DMS153 treated with DMSO at 0.1 percent for 48 hours (cell line): ENCODE measurements around the gene PPFIBP1.
A peak's percentile ranks its signal among the peaks of the same experiment; 100 is the strongest.

Source experiments
- DNase-seq: peaks from one replicate; lab custom pipeline; 2025; ENCODE audit not compliant: unreplicated experiment; lab: John Stamatoyannopoulos, UW

The PPFIBP1 gene

GRCh38 chr12:27523642-27524493 lies at the start of gene PPFIBP1:
Gene PPFIBP1, plus strand, starts transcription at chr12:27524206. Its CDS starts 109,191 bp downstream, at chr12:27633397.
- peak; percentile 92 for DNase-seq

- DNase-seq: no peak
Measured at GRCh38 chr12:27474344-27474743, 49.7 kb upstream of the PPFIBP1 start.

- no peak for DNase-seq
Measured at GRCh38 chr12:27477049-27477448, 47.0 kb upstream of the PPFIBP1 start.

- no peak for DNase-seq
Measured at GRCh38 chr12:27478949-27479348, 45.1 kb upstream of the PPFIBP1 start.

GRCh38 chr12:27480016-27480415 lies 44.0 kb upstream of the PPFIBP1 start:
- no peak for DNase-seq

- DNase-seq: no peak
Measured at GRCh38 chr12:27486961-27487360, 37.0 kb upstream of the PPFIBP1 start.

GRCh38 chr12:27488479-27488878 lies 35.5 kb upstream of the PPFIBP1 start:
- DNase-seq: no peak

- no peak for DNase-seq
Measured at GRCh38 chr12:27491226-27491625, 32.8 kb upstream of the PPFIBP1 start.

GRCh38 chr12:27493260-27493940 lies 30.6 kb upstream of the PPFIBP1 start:
- no peak for DNase-seq

GRCh38 chr12:27497446-27497845 lies 26.6 kb upstream of the PPFIBP1 start:
- no peak for DNase-seq

GRCh38 chr12:27498149-27498548 lies 25.9 kb upstream of the PPFIBP1 start:
- DNase-seq: no peak

GRCh38 chr12:27498761-27499160 lies 25.2 kb upstream of the PPFIBP1 start:
- DNase-seq: no peak

GRCh38 chr12:27499377-27499776 lies 24.6 kb upstream of the PPFIBP1 start:
- no peak for DNase-seq

GRCh38 chr12:27500546-27500945 lies 23.5 kb upstream of the PPFIBP1 start:
- DNase-seq: no peak

GRCh38 chr12:27502021-27502435 lies 22.0 kb upstream of the PPFIBP1 start:
- no peak for DNase-seq

GRCh38 chr12:27504507-27504906 lies 19.5 kb upstream of the PPFIBP1 start:
- no peak for DNase-seq

- no peak for DNase-seq
Measured at GRCh38 chr12:27505109-27505508, 18.9 kb upstream of the PPFIBP1 start.

- no peak for DNase-seq
Measured at GRCh38 chr12:27505761-27506160, 18.2 kb upstream of the PPFIBP1 start.

- DNase-seq: no peak
Measured at GRCh38 chr12:27506645-27507189, 17.3 kb upstream of the PPFIBP1 start.

GRCh38 chr12:27508736-27509431 lies 15.1 kb upstream of the PPFIBP1 start:
- no peak for DNase-seq

GRCh38 chr12:27511031-27511722 lies 12.8 kb upstream of the PPFIBP1 start:
- no peak for DNase-seq
